KMS-11 (cell line): ENCODE results near the gene NTRK3.

Experiments
- H2AFZ ChIP-seq: fragments of 200-600 bp; sonication (generic); 2 replicates; pipeline ENCODE4 v1.6.1; 2016; ENCODE audit warnings: antibody characterized with exemption, mixed run types, low read depth
- H3K27ac ChIP-seq: fragments of 200-600 bp; sonication (generic); 2 replicates; pipeline ENCODE4 v1.6.1; 2016; ENCODE audit warnings: mild to moderate bottlenecking, mixed run types
- H3K27me3 ChIP-seq: fragments of 200-600 bp; sonication (generic); 2 replicates; pipeline ENCODE4 v1.6.1; 2017; ENCODE audit warnings: mild to moderate bottlenecking, low read depth, mixed run types, moderate library complexity; ENCODE audit not compliant: insufficient read depth
- H3K36me3 ChIP-seq: fragments of 200-600 bp; sonication (generic); 2 replicates; pipeline ENCODE4 v1.6.1; 2017; ENCODE audit warnings: mild to moderate bottlenecking, mixed run types; ENCODE audit not compliant: insufficient read depth
- H3K4me1 ChIP-seq: fragments of 200-600 bp; sonication (generic); 2 replicates; pipeline ENCODE4 v1.6.1; 2016; ENCODE audit warnings: mild to moderate bottlenecking, low read depth, mixed run types; ENCODE audit not compliant: poor library complexity, severe bottlenecking
- H3K4me2 ChIP-seq: fragments of 200-600 bp; sonication (generic); 2 replicates; pipeline ENCODE4 v1.7.0; 2016; ENCODE audit warnings: mild to moderate bottlenecking, mixed run types
- H3K4me3 ChIP-seq: fragments of 200-600 bp; sonication (generic); IDR thresholded peaks from 2 replicates; pipeline ENCODE4 v1.6.1; 2017; ENCODE audit warnings: low read depth, low read length, mixed read lengths; ENCODE audit not compliant: insufficient read depth
- H3K79me2 ChIP-seq: fragments of 200-600 bp; sonication (generic); 2 replicates; pipeline ENCODE4 v1.6.1; 2016; ENCODE audit warnings: low read depth, mixed run types; ENCODE audit not compliant: insufficient read depth
- H3K9ac ChIP-seq: fragments of 200-600 bp; sonication (generic); 2 replicates; pipeline ENCODE4 v1.6.1; 2016; ENCODE audit warnings: mild to moderate bottlenecking, mixed run types
- H4K20me1 ChIP-seq: fragments of 200-600 bp; sonication (generic); 2 replicates; pipeline ENCODE4 v1.6.1; 2016; ENCODE audit warnings: mild to moderate bottlenecking, mixed run types; ENCODE audit not compliant: insufficient read depth
- TF ChIP-seq, protein P1 (sequence below): fragments of 200-600 bp; sonication (generic); conservative IDR thresholded peaks from 2 replicates; pipeline ENCODE4 v1.6.1; 2017; ENCODE audit warnings: low read depth, mild to moderate bottlenecking, antibody characterized with exemption, low read length, moderate library complexity, mixed read lengths

The NTRK3 gene

DNA sequence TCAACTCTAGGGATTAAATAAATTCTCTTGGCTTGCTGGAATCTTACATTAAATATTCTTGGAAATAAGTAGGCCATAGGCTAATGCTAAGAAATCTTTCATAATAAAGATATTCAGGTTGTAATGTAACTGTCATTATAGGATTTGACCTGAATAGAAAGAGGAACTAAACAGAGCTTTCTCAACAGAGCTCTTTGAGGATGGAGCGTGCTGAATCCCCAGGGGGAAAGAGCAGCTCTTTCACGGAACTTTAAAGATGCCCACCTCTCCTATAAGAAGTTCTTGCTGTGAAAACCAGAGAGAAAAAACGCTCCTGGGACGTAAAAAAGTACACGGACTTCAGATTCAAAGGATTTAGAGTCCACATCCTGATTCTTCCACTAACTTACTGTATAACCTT, 77.9 kb downstream of the NTRK3 start:
- H3K79me2 ChIP-seq, result no peaks in the 10 kb centered on the region
- TF ChIP-seq, protein P1, sequence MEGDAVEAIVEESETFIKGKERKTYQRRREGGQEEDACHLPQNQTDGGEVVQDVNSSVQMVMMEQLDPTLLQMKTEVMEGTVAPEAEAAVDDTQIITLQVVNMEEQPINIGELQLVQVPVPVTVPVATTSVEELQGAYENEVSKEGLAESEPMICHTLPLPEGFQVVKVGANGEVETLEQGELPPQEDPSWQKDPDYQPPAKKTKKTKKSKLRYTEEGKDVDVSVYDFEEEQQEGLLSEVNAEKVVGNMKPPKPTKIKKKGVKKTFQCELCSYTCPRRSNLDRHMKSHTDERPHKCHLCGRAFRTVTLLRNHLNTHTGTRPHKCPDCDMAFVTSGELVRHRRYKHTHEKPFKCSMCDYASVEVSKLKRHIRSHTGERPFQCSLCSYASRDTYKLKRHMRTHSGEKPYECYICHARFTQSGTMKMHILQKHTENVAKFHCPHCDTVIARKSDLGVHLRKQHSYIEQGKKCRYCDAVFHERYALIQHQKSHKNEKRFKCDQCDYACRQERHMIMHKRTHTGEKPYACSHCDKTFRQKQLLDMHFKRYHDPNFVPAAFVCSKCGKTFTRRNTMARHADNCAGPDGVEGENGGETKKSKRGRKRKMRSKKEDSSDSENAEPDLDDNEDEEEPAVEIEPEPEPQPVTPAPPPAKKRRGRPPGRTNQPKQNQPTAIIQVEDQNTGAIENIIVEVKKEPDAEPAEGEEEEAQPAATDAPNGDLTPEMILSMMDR, result no peak
- H3K27ac ChIP-seq, result peak overlapping the region; percentile 56
- no peak overlapping the region for H2AFZ ChIP-seq
- H4K20me1 ChIP-seq, result no peaks in the 10 kb centered on the region
- peak overlapping the region; percentile 62 for H3K4me2 ChIP-seq
- no peak overlapping the region for H3K4me3 ChIP-seq
- no peaks in the 10 kb centered on the region for H3K36me3 ChIP-seq
- no peak overlapping the region for H3K9ac ChIP-seq
- H3K27me3 ChIP-seq, result no peaks in the 10 kb centered on the region
- H3K4me1 ChIP-seq, result peaks cover 57% of the 10 kb centered on the region

- no peaks in the 10 kb centered on the region for H3K27me3 ChIP-seq
- peaks cover 52% of the 10 kb centered on the region for H3K4me1 ChIP-seq
- H3K36me3 ChIP-seq, result no peaks in the 10 kb centered on the region
- no peaks in the 10 kb centered on the region for H4K20me1 ChIP-seq
- no peak overlapping the region for H3K4me3 ChIP-seq
- TF ChIP-seq, protein P1, result no peak
- H3K27ac ChIP-seq, result no peak overlapping the region
- no peak overlapping the region for H2AFZ ChIP-seq
- H3K79me2 ChIP-seq, result no peaks in the 10 kb centered on the region
- no peak overlapping the region for H3K9ac ChIP-seq
- no peak overlapping the region for H3K4me2 ChIP-seq
These were observed 79.1 kb downstream of the NTRK3 start for GRCh38 chr15:88177451-88177850.

DNA sequence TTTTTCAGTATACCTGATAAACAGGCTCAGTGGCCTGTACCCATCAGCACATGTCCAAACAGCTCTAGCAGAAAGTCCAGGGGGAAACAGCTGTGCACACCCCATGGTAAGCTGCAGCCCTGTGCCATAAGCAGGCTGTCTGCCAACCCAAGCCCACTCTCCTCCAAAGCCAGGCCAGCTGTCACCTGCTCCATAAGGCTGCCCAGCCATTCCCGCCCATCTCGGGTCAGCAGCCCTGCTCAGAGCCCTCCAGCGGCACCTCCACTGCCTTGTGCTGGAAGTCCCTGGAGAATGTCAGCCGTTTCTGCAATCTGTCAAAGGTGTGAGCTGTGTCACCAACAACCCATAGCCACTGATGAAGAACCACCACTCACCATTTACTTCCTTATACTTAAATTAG, 82.0 kb downstream of the NTRK3 start:
- TF ChIP-seq, protein P1, result no peak
- Histone ChIP-seq H4K20me1 (no peaks in the 10 kb centered on the region), H3K27me3 (no peaks in the 10 kb centered on the region), H3K36me3 (no peaks in the 10 kb centered on the region), H3K4me3 (no peak overlapping the region), H3K79me2 (no peaks in the 10 kb centered on the region), H2AFZ (no peak overlapping the region), H3K27ac (no peak overlapping the region), H3K4me2 (no peak overlapping the region), H3K9ac (no peak overlapping the region), H3K4me1 (peaks cover 24% of the 10 kb centered on the region)

GRCh38 chr15:88166082-88166993, 90.2 kb downstream of the NTRK3 start:
- no peak overlapping the region for H3K4me2 ChIP-seq

More at GRCh38 chr15:88166082-88166993, 90.2 kb downstream of the NTRK3 start:
- Histone ChIP-seq H3K4me3 (no peak overlapping the region), H3K27ac (no peak overlapping the region), H3K9ac (no peak overlapping the region), H4K20me1 (no peaks in the 10 kb centered on the region), H3K36me3 (no peaks in the 10 kb centered on the region), H3K27me3 (no peaks in the 10 kb centered on the region), H3K79me2 (no peaks in the 10 kb centered on the region), H2AFZ (no peak overlapping the region), H3K4me1 (no peaks in the 10 kb centered on the region)
- TF ChIP-seq, protein P1, result no peak
